ENCODE data around the gene SERBP1.
"Not testable (repeated sequence)": the region's sequence is repeated elsewhere in the genome, so short reads cannot be mapped to it uniquely, and the experiment has no call there.

The SERBP1 gene

DNA sequence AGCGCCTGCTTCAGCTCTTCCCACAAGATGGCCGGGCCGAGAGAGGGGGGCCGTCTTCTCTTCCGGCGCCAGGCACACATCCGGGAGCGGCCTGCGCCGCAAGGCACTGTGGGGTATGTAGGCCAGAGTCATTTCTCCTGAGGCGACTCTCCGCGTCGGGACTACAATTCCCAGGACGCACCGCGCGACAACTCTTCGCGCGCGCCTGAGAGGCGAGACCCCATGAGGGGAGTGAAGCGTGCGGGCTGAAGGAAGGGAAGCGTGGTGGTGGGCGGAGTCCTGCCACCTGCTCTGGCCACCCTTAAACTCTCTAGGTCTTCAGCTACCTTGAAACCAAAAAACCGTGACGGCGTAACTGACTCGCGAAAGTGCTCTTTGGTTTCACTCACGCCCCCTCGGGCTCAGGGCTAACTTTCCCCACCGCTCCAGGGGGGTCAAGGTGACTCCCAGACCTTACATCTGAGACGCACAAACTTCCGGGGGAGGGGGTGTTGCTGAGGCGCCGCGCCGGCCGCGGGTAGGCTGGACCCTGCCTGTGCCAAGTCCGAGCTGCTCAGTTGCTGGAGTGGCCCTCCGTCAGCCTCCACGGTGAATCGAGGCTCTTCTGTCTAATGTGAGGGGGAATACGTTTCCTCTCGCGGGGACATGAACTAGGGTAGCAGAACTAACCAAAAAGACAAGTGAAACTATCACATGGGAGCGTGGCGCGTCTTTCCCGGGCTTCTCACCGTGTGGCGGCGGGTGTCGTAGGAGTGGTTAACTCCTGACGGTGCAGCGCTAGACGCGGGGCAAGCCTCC lies at the start of gene SERBP1:
SERBP1 (minus strand) TSS at position 45 of the 798 bp plus-strand sequence. CDS start 102 bp downstream, outside the sequence.
- in situ Hi-C loops (cut with MboI; ENCODE audit: low sequenced_read_pairs) = no loop called here

DNA sequence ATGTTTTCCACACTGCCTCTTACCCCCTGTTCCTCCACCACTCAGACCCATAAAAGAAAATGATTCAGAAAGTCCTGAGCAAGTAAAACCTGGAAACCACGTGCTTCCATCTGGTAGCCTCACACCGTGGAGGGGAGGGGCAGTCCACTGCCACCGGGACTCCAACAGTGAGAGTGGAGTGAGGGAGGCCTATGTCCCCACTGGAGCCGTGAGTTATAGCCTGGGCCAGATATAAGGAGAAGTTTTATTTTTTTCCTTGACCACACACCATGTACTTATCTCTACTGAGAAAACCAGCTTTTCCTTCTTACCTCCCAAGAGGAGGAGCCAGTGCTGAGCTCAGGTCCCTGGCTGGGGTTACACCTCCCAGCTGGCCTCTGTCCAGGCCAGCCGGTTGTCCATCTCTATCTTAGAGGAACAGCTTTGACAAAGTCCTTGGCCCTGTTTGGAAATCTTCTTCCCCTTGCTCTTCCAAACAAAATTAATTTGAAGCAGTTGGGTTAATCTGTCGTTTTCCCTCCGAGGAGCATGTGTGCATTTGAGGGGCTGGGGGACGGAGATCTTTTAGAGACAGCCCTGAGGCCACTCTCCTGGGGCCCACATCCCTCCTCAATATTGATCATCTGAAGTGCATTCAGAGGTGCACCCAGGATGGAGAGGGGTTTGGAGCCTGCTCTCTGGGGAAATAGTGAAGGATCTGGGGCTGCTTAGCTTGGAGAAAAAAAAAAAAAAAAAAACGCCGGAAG lies 49.1 kb upstream of the SERBP1 start:
- in situ Hi-C loops (cut with MboI; ENCODE audit: low sequenced_read_pairs) = no loop called here

DNA sequence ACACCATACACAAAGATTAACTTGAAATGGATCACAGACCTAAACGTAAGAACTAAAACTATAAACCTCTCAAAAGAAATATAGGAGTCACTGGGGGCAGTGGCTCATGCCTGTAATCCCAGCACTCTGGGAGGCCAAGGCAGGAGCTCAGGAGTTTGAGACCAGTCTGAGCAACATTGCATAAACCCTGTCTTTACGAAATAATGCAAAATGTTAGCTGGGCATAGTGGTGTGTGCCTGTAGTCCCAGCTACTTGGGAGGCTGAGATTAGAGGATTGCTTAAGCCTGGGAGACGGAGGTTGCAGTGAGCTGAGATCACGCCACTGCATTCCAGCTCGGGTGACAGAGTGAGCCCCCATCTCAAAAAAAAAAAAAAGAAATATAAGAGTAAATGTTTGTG lies 46.7 kb upstream of the SERBP1 start:
- in situ Hi-C loops (cut with MboI; ENCODE audit: low sequenced_read_pairs) = no loop called here

DNA sequence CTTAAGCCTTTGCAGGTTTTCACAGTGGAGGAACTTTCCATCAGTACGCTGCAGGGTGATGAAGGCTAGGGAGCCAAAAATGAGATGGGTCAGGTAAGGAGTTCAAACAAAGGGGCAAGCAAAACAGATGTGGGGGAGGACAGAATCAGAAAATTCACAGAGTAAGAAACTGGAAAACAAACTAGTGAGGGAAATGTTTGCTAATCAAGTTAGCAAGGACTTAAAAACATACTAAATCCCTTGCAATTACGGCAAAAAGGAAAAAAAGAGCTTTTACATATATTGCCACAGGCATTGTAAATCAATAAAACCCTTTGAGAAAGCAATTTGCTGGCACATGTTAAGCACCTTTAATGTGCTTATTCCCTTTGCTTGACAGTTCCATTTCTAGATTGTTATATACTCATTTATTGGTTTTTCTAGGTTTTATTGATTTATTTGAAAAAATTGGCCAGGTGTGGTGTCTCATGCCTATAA lies 45.8 kb upstream of the SERBP1 start:
- in situ Hi-C loops (cut with MboI; ENCODE audit: low sequenced_read_pairs) = no loop called here

DNA sequence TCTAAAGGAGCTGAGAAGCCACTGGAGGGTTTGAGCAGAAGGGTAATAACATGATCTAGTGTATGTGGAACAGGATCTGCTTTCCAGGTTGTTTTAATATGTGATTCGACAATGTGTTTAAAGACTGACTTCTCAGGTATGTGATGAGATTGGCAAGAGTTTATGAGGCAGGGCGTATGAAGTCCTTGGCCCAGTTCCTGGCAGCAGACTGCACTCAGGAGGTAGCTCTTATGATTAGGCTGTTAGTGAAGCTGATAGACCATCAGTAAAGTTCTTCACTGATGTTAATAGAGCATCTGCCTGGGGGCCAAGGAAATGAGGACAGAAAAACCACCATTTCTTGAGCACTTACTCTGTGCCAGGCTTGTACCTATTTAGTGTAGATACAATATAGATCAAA lies 41.9 kb upstream of the SERBP1 start:
- in situ Hi-C loops (cut with MboI; ENCODE audit: low sequenced_read_pairs) = no loop called here

DNA sequence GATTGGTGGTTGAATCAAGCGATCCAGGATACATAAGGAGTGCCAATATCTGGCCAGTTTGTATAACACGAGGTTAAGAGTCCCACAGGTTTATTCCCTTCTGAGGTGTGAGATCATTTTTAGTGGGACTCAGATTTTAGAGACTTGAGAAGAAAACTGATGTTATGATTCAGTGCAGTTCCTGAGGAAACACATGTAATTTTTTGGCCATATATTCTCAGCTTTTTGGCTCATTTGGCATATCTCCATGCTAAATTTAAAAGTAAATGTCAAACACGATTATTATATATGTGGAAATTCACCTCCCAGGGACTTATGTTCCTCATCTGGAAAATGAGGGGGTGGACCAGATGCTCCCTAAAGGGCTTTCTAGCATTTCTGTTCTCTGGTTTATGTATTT lies 39.2 kb upstream of the SERBP1 start:
- in situ Hi-C loops (cut with MboI; ENCODE audit: low sequenced_read_pairs) = no loop called here

DNA sequence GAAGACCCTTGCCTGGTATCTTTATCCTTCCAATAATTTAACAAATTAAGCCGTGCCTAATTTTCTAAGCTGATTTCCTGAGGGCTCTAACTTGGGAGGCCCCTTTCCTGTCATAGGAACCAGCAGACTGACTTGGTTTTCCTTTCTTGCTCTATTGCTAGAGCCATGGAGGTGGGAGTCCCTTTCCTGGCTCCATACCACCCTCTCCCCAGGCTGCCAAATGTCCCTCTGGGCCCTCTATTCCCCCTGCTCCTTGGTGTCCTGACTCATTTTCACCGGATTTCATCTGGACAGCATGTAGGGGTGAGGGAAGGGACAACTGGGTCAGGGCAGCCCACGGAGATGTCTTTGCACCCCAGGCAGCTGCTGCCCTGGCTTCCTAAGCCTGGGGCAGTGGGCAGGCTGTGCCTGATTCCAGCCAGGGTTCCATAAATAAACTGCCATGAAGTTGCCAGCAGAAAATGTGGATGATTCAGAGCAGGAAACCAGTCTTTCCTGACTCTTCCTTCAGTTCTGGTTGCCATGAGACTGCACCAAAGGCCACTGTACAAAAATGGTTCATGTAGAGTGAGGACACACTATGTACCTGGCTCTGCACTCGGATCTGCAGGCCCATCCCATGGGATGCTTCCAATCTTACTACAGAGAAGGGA lies 38.0 kb upstream of the SERBP1 start:
- in situ Hi-C loops (cut with MboI; ENCODE audit: low sequenced_read_pairs) = no loop called here

DNA sequence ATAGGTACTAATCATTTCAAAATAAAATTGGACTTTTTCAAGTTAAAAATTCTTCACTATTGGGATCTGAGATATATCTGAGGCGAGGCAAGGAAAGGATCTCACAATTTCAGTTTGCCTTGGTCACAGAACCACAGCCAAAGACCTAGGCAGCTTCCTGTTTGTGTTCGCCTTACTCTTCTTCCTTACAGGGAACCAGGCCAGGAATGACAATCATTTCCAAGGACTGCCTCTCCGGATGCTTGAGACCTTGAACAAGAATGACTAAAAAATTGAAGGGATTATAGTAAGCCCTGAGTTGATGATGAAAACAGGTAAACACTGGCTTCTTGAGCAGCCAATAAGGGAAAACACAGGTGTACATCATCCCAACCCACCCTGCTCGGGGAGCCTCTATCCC lies 35.2 kb upstream of the SERBP1 start:
- in situ Hi-C loops (cut with MboI; ENCODE audit: low sequenced_read_pairs) = no loop called here

DNA sequence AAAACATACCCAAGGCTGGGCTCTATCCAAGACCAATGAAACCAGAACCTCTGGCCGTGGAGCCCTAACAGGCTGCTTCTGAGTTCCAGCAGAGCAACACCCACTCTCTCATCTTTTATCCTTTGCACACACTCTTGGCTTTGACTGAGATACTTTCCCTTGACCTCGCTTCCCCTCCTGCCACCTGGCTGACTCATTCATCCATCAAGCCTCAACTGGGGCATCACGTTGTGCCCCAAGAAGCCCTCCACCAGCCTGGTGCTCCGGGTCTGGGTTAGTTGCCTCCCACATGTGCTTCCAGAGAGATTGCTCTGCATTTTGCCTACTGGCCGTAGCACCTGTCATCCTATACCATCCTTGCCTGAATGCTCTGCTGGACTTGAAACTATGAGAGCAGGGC lies 34.5 kb upstream of the SERBP1 start:
- in situ Hi-C loops (cut with MboI; ENCODE audit: low sequenced_read_pairs) = no loop called here

DNA sequence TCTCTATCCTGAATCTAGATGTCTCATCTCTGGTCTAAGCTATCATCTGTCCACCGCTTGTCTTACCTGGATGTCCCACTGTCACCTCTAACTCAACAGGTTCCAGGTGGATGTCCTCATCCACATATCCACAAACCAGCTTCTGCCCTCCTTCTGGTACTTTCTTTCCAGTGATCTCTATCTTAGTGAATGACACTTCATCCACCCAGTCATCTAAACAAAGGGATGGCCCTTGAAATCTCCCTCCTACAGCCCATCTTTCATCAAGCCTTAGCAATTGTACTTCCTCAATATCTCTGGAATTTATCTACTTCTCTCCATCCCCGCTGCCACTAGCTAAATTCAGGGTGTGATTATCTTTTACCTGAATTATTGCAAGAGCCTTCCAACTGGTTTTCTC lies 33.9 kb upstream of the SERBP1 start:
- in situ Hi-C loops (cut with MboI; ENCODE audit: low sequenced_read_pairs) = no loop called here

DNA sequence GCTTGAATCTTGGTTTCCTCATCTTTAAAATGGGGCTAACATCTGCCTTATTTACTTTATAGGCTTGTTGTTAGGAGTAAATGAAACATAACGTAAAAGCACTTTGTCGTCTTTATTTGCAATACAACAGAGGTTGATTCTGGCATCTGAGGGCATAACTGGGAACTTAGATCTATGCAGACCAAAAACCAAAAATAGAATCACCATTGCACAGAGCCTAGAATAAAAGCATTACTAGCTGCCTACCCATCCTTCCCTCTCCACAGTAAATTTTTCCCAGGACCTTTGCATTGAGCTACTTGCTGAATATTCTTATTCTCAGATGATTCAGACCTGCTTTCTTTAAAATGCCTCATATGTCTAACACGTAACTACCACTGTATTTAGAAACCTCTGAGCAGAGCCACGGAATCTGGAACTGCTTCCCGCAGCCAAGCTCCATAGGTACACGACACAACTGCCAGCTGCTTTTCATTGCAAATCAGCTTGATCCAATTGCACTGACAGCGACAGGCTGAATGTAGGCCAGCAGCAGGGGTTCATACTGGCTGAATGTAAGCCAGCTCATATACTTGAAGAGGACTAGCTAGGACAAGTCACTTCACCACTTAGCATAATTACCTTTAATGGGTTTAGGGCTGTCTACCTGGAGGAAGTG lies 33.2 kb upstream of the SERBP1 start:
- in situ Hi-C loops (cut with MboI; ENCODE audit: low sequenced_read_pairs) = no loop called here

DNA sequence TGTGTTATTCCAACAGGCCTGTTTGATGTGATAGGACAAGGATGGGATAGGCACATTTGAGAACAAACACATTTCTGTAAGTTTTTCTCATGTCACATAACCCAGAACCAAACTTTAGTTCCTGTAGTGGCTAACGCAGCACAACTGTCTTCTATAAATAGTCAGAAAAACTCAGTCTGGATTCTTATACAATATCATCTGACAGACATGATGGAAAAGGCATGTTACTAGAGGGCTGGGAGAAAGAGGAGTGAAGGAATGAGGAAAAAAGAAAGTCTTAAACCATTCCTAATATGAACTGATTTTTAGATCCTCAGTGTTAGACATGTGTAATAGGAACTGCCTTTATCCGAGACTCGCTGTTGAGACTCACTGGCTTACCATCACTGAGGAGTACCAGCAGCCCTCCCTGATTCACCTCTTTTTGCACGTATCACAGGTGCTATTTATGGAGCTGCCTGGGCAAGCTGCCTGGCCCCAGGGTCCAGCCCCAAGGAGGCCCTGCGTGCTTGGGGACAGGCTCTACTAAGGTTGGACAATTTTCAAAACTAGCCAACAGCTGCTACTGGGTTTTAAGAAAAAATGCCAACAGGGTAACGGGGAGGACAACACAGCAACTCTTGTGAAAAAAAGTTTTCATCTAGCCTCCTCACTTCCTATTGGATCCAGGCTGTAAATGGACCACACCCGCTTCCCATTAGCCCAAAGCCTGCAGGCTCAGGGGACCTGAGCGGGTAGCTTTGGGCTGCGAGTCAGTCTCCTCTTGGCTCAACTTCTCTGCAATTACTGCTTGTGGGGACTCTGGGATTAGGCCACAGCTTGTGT lies 30.7 kb upstream of the SERBP1 start:
- in situ Hi-C loops (cut with MboI; ENCODE audit: low sequenced_read_pairs) = no loop called here

DNA sequence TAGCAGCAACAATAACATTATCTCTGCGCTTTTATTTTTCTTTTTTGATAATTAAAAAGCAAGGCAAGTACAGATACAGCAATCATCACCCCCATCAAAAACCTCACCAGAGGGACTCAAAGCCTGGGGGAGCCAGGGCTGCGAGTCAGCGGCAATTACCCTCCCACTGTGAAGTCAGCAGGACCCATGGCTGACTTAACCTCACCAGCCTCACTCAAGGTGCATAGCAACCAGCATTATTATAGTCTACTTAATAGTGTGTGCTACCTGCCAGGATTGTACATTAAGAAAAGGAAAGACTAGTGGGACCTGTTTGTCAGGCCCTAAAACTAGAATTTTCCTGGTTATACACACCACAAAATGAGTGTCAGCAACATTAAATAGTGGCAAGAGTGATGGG lies 28.9 kb upstream of the SERBP1 start:
- in situ Hi-C loops (cut with MboI; ENCODE audit: low sequenced_read_pairs) = no loop called here

DNA sequence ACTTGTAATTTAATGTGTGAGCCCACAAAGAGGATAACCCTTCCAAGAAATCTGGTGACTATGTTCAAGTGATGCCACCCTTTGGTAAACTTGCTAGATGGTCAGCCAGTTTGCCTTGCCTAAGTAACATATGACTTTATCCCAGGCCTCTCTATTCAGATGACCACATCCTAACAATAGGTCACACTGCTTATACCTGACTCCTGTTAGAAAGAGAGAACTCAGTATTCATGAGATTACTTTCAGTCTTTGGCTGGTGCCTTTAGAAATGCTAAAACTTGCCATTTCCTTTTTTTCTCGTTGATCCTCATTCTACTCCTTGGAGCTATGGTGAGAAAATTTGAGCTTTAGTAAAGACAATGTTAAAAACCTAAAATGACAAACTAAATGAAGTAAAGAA lies 28.5 kb upstream of the SERBP1 start:
- in situ Hi-C loops (cut with MboI; ENCODE audit: low sequenced_read_pairs) = no loop called here

DNA sequence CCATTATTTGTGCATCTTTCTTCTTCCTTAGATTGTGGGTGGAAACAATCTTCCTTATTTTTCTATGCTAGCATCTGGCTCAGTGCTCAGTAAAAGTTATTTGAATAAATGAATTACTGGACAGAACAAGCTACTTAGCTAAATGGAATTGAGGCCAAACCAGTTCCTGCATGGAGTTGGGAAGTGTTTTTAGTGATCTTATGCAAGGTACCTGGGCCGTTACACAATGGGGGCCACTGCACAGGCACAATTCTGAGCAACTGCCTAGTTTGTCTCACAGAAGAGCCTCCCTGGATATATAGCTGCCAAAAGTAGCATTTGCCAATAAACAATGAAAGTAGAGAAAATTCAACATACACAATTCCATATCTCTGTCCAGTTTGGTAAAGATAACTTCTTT lies 27.0 kb upstream of the SERBP1 start:
- in situ Hi-C loops (cut with MboI; ENCODE audit: low sequenced_read_pairs) = no loop called here

DNA sequence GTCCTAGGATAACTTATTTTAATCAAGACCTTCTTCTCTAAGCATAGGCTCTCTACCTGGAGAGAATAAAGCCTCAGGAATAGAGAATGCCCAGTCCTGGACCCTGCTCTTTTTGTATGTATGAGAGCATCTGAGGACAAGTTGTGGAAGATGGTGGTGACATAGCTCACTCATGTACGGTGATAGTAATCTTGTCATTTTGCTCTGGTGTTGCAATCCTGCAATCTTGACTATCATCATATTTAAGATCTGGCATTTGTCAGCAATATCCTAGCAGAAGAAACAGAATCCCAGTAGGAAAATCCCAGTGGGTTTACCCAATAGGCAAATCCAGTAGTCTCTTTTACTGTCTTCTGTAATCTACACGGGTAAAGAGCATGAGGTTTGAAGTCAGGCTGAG lies 21.6 kb upstream of the SERBP1 start:
- in situ Hi-C loops (cut with MboI; ENCODE audit: low sequenced_read_pairs) = no loop called here

DNA sequence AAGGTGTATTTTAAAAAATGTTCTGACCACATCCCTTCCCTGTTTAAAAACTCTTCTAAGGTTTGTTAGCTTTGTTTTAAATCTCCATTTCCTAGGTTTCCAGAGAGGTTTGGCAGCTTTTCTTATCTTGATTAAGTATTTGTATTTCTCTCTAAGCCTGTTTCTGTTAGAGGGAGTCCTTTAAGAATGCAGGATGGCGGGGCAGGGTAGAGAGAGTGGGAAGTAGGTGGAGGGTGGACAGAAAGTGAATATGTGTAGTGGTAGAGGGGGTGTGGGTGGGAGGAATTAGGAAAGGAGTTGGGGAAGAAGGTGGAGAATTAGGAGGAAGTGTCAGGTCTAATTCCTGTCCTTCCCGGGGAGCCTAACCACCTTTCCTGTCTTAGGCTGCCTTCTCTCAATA lies 21.2 kb upstream of the SERBP1 start:
- in situ Hi-C loops (cut with MboI; ENCODE audit: low sequenced_read_pairs) = no loop called here

DNA sequence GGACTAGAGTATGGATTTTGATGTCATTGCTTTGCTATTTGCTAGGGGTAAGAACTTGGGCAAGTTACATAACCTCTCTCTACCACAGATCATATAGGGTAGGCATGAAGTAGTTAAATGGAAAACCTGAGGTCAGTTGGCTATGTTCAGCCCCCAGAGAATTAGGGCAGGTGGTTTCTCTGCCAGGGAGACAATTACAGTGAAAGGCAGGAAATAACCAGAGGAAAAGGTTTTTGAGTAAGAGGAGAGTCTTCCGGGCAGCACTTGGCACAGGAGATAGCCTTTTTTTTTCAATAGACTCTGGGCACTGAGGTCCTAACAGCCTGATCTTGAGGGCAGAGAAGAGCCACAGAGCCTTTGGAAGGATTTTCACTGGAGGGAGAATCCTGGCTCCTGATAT lies 16.7 kb upstream of the SERBP1 start:
- in situ Hi-C loops (cut with MboI; ENCODE audit: low sequenced_read_pairs) = no loop called here

DNA sequence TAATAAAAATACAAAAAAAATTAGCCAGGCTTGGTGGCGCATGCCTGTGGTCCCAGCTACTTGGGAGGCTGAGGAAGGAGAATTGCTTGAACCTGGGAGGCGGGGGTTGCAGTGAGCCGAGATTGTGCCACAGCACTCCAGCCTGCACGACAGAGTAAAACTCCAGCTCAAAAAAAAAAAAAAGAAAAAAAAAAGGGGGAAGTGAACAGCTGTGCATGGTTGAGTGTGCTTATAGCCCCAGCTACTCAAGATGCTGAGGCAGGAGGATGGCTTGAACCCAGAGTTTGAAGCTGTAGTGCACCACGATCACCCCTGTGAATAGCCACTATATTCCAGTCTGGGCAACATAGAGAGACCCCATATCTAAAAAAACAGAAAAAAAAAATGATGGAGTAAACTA lies 15.8 kb upstream of the SERBP1 start:
- in situ Hi-C loops (cut with MboI; ENCODE audit: low sequenced_read_pairs) = not testable (repeated sequence)

DNA sequence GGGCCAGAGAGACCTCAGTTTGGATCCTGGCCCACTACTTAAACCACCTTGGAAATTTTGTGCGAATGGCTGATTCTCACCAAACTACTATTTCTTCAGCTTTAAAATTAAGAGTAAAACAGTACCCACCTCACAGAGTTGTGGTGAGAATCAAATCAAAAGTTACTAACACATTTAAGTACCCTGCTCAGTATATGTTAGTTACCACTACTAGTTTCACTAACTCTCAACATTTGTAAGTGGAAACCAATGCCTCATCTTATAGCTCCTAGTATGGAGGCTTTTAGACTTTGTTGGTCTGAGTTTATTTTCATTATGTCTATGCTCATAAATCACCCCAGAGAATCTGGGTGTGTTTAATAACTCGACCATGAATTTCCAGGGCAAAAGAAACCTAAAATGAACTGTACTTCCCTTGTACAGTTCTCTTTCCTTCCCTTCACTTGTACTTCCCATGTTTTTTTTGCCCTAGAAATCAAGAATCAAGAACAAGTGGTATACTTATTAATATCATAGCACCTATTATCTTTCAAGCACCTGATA lies 11.6 kb upstream of the SERBP1 start:
- in situ Hi-C loops (cut with MboI; ENCODE audit: low sequenced_read_pairs) = no loop called here

All from HL-60/S4 treated with retinoic acid at 250 ng/mL for 4 days and 3 days (cell line).